HG03571 (cell line): Measurements from ENCODE around the gene PLEKHG4.

Experiments used
- ATAC-seq: cut with Tn5 transposase; IDR thresholded peaks from one replicate; pipeline ENCODE4 v1.9.1; 2021; ENCODE audit not compliant: unreplicated experiment

PLEKHG4 gene

GRCh38 chr16:67317853-67318252 is 38.5 kb downstream of the PLEKHG4 start:
- no peak for ATAC-seq

GRCh38 chr16:67326115-67326471 is 46.8 kb downstream of the PLEKHG4 start:
- ATAC-seq: no peak

- ATAC-seq: no peak
Measured at GRCh38 chr16:67326472-67327309, 47.4 kb downstream of the PLEKHG4 start, which contains the start of the genes KCTD19 and LRRC36. KCTD19 (minus strand) TSS chr16:67326741; CDS start chr16:67326707, 34 bp downstream. LRRC36 (plus strand) TSS chr16:67326815; CDS start chr16:67326863, 48 bp downstream.

- ATAC-seq: no peak
Measured at GRCh38 chr16:67327743-67328142, 48.4 kb downstream of the PLEKHG4 start.

- no peak for ATAC-seq
Measured at GRCh38 chr16:67329901-67330300, 50.6 kb downstream of the PLEKHG4 start.

- no peak for ATAC-seq
Measured at GRCh38 chr16:67333315-67333714, 54.0 kb downstream of the PLEKHG4 start.

GRCh38 chr16:67336116-67336515 is 56.8 kb downstream of the PLEKHG4 start:
- no peak for ATAC-seq

- ATAC-seq: no peak
Measured at GRCh38 chr16:67336648-67337047, 57.3 kb downstream of the PLEKHG4 start.
